ENCODE results near the gene PSME1. TPM values are rescaled to one million over a fixed set of nuclear protein-coding genes. Genes with fewer than 3 reads are reported as not detected.
A peak's percentile ranks its signal among the peaks of the same experiment; 100 is the strongest.

Gene PSME1
- polyA plus RNA-seq, 1 experiment, result 80.0 TPM

GRCh38 chr14:24145690-24146452, 9.9 kb downstream of the PSME1 start:
- peak overlapping the region; percentile 72 for H3K4me3 ChIP-seq (ENCODE audit: low read depth, low read length)
- H3K27ac ChIP-seq (ENCODE audit: low read depth, low read length), result peak overlapping the region; percentile 90
- H3K9me3 ChIP-seq (ENCODE audit: control insufficient read depth, insufficient read depth, low read length), result peaks cover 3% of the 10 kb centered on the region; the same call in 1 of the 2 replicates
- ChIA-PET CTCF (interaction anchor here (0.6 to 4.7 kb wide), 8 partner anchors 9 to 1842 kb away, joined by 3 to 54 read pairs (median 4); partner anchors contain the start of genes CIDEB, IRF9 and TINF2), POLR2A (interaction anchor here (0.6 to 2.1 kb wide), 4 partner anchors 13 to 97 kb away, joined by 3 to 17 read pairs (median 6); partner anchors contain the start of genes DCAF11, NRL and TINF2)
- DNase-seq (ENCODE audit: low read depth, low spot score), result peak; percentile 20
- no peak for TF ChIP-seq CTCF (IDR thresholded peaks at IDR 0.05; ENCODE audit: low read depth, low read length)
- H3K27me3 ChIP-seq (ENCODE audit: control insufficient read depth, insufficient read depth, low read length), result no peaks in the 10 kb centered on the region

GRCh38 chr14:24146453-24146977, 10.5 kb downstream of the PSME1 start, which contains the start of gene PSME2:
TSS of gene PSME2 (minus strand) at chr14:24146610. CDS start at chr14:24146581, 29 bp downstream.
- Histone ChIP-seq H3K4me3 (ENCODE audit: low read depth, low read length) (peak within 1 kb of the TSS; percentile 72), H3K27me3 (ENCODE audit: control insufficient read depth, insufficient read depth, low read length) (no peaks in the 10 kb centered on the region), H3K27ac (ENCODE audit: low read depth, low read length) (peak within 1 kb of the TSS; percentile 90), H3K9me3 (ENCODE audit: control insufficient read depth, insufficient read depth, low read length) (peaks cover 3% of the 10 kb centered on the region; the same call in 1 of the 2 replicates)
- TF ChIP-seq CTCF (IDR thresholded peaks at IDR 0.05; ENCODE audit: low read depth, low read length), result no peak
- peak; percentile 95 for DNase-seq (ENCODE audit: low read depth, low spot score)
- ChIA-PET POLR2A (interaction anchor here (0.6 to 2.1 kb wide), 10 partner anchors 9 to 101 kb away, joined by 3 to 17 read pairs (median 4); partner anchors contain the start of genes CHMP4A, DCAF11, IRF9 and NRL), CTCF (interaction anchor here (0.6 to 4.7 kb wide), 7 partner anchors 9 to 1843 kb away, joined by 3 to 54 read pairs (median 4); partner anchors contain the start of genes CIDEB and IRF9)

- no peak for TF ChIP-seq CTCF (IDR thresholded peaks at IDR 0.05; ENCODE audit: low read depth, low read length)
- CTCF ChIA-PET, result interaction anchor here (0.6 to 4.7 kb wide), 5 partner anchors 13 to 161 kb away, joined by 4 to 54 read pairs (median 5); partner anchors contain the start of genes CIDEB and IRF9
Observed at GRCh38 chr14:24146978-24147760, 11.2 kb downstream of the PSME1 start, which contains the start of gene RNF31. TSS of gene RNF31 (plus strand) at chr14:24147498. CDS start at chr14:24147699, 201 bp downstream.

GRCh38 chr14:24147761-24148428, 11.9 kb downstream of the PSME1 start:
- H3K9me3 ChIP-seq (ENCODE audit: control insufficient read depth, insufficient read depth, low read length), result peaks cover 3% of the 10 kb centered on the region; the same call in 1 of the 2 replicates
- ChIA-PET POLR2A (interaction anchor here (1.5 kb wide), 2 partner anchors 10 to 13 kb away, joined by 7 to 12 read pairs; partner anchors contain the start of gene IRF9), CTCF (interaction anchor here (0.6 to 4.7 kb wide), 4 partner anchors 13 to 149 kb away, joined by 4 to 54 read pairs (median 7); partner anchors contain the start of gene IRF9)
- no peak for TF ChIP-seq CTCF (IDR thresholded peaks at IDR 0.05; ENCODE audit: low read depth, low read length)
- no peak for DNase-seq (ENCODE audit: low read depth, low spot score)
- H3K4me3 ChIP-seq (ENCODE audit: low read depth, low read length), result peak overlapping the region; percentile 72
- H3K27ac ChIP-seq (ENCODE audit: low read depth, low read length), result no peak overlapping the region
- no peaks in the 10 kb centered on the region for H3K27me3 ChIP-seq (ENCODE audit: control insufficient read depth, insufficient read depth, low read length)

More at GRCh38 chr14:24146978-24147760, 11.2 kb downstream of the PSME1 start, which contains the start of gene RNF31:
- Histone ChIP-seq H3K27ac (ENCODE audit: low read depth, low read length) (peak within 1 kb of the TSS; percentile 90), H3K4me3 (ENCODE audit: low read depth, low read length) (peak within 1 kb of the TSS; percentile 72), H3K27me3 (ENCODE audit: control insufficient read depth, insufficient read depth, low read length) (no peaks in the 10 kb centered on the region), H3K9me3 (ENCODE audit: control insufficient read depth, insufficient read depth, low read length) (peaks cover 3% of the 10 kb centered on the region; the same call in 1 of the 2 replicates)
- DNase-seq (ENCODE audit: low read depth, low spot score), result peak; percentile 95
- POLR2A ChIA-PET, result interaction anchor here (0.6 to 2.1 kb wide), 9 partner anchors 10 to 100 kb away, joined by 3 to 17 read pairs (median 5); partner anchors contain the start of genes CHMP4A, DCAF11, IRF9 and NRL
